Transverse colon (tissue), 4 donors: Measurements from ENCODE around the gene TIMM8A. TPM values are rescaled to one million over a fixed set of nuclear protein-coding genes. Genes with fewer than 3 reads are reported as not detected.

Experiments used
- DNase-seq: peaks from one replicate; pipeline ENCODE4 v3.0.0-alpha.2; 2019
- H3K27ac ChIP-seq, 4 donors: fragments of 200-600 bp; sonication (generic); 2 replicates each; pipeline ENCODE4 v1.5.1; 2016 to 2018; ENCODE audit warnings: inconsistent platforms in 4 of 4
- H3K27me3 ChIP-seq: fragments of 200-600 bp; sonication (generic); 2 replicates; pipeline ENCODE4 v1.5.1; 2017; ENCODE audit warnings: inconsistent platforms
- H3K36me3 ChIP-seq, 4 donors: fragments of 200-600 bp; sonication (generic); 2 replicates each; pipeline ENCODE4 v1.5.1; 2017 to 2019; ENCODE audit warnings: inconsistent platforms in 4 of 4
- H3K4me1 ChIP-seq, 4 donors: fragments of 200-600 bp; sonication (generic); 2 replicates each; pipeline ENCODE4 v1.5.1; 2017 to 2020; ENCODE audit warnings: inconsistent platforms in 4 of 4
- H3K4me3 ChIP-seq, 4 donors: fragments of 200-600 bp; sonication (generic); 1 replicate in 1 of 4; 2 replicates in 3 of 4; pipeline versions ENCODE4 v1.5.1 to v1.6.1; 2017 to 2019; ENCODE audit warnings: inconsistent platforms in 4 of 4
- H3K9me3 ChIP-seq, 2 donors: fragments of 200-600 bp; sonication (generic); 2 replicates each; pipeline ENCODE4 v1.5.1; 2017 to 2019; ENCODE audit warnings: inconsistent platforms in 2 of 2
- CTCF ChIP-seq, 5 experiments: fragments of 200-600 bp in 3 of 5; fragments of 450-650 bp in 2 of 5; sonication (generic) in 3 of 5; IDR thresholded peaks; 1 replicate in 2 of 5; 2 replicates in 3 of 5; pipeline ENCODE4 v1.5.1; 2016 to 2017; ENCODE audit warnings: antibody characterized with exemption in 5 of 5, inconsistent platforms in 3 of 5, mild to moderate bottlenecking in 2 of 5, moderate library complexity in 1 of 5
- EP300 ChIP-seq: sonication (generic); formaldehyde crosslinking; IDR thresholded peaks from one replicate; pipeline ENCODE4 v1.6.1; 2017; ENCODE audit warnings: antibody characterized with exemption, low read depth
- POLR2A ChIP-seq: fragments of 450-650 bp; IDR thresholded peaks from one replicate; pipeline ENCODE4 v1.6.1; 2016; ENCODE audit warnings: antibody characterized with exemption, mild to moderate bottlenecking, moderate library complexity
- POLR2AphosphoS5 ChIP-seq, 3 donors: sonication (generic); formaldehyde crosslinking; IDR thresholded peaks; one replicate each; pipeline ENCODE4 v1.6.1; 2016; ENCODE audit warnings: antibody characterized with exemption in 3 of 3
- WGBS, 2 donors: methylation state at CpG; one replicate each; pipeline ENCODE4 v1.1.5; 2018; ENCODE audit warnings: low coverage in 1 of 2; 5-methylcytosine and 5-hydroxymethylcytosine counted together
- in situ Hi-C, 4 donors: fragments of 200-750 bp; cut with MboI; loops; one replicate each; pipeline versions ENCODE4 v1.15.0 to v1.15.1; 2017; ENCODE audit warnings: low sequenced_read_pairs in 3 of 4, low pct_ligation_motif_present in 1 of 4, low pct_unique_long_range_greater_than_20kb in 1 of 4
- intact Hi-C: fragments of 100-400 bp; cut with DNase I; formaldehyde crosslinking; loops from one replicate; pipeline ENCODE4 v1.15.1; 2023; ENCODE audit warnings: low total_unique reads
- total RNA-seq, 4 donors: library from RNA; depleted of rRNA; stranded (reverse); fragments of >200 nt; gene quantifications; one replicate each; pipeline ENCODE4 v1.1.0, GENCODE V29; 2016

Gene TIMM8A
- total RNA-seq, 4 donors from 2014 or later: 2.8 to 8.6 (median 5.5) TPM

GRCh38 chrX:101391831-101392230, 43.3 kb upstream of the TIMM8A start:
- no peak for DNase-seq
- intact Hi-C loops (no loop called here), in situ Hi-C loops (no loop called here)
- H3K27me3 ChIP-seq: no peaks in the 10 kb centered on the region
- no peaks in the 10 kb centered on the region for H3K9me3 ChIP-seq
- H3K36me3 ChIP-seq: no peaks in the 10 kb centered on the region
- 53% methylated on average over 6 of the region's 6 CpGs; no CpG with 5 or more reads in 1 of the 2 donors for WGBS, 2 donors
- peaks cover 0 to 13% (median 0%) of the 10 kb centered on the region in 4 donors for H3K4me1 ChIP-seq
- H3K4me3 ChIP-seq: peak overlapping the region in 3 of 4 donors; percentile 40 to 61 (median 46)
- H3K27ac ChIP-seq: peak overlapping the region; percentile 65 to 88 (median 79)
- no peak for TF ChIP-seq POLR2A
- TF ChIP-seq CTCF (IDR thresholded peaks at IDR 0.05): no peak
- TF ChIP-seq EP300: no peak
- TF ChIP-seq POLR2AphosphoS5 (IDR thresholded peaks at IDR 0.05): no peak

- Histone ChIP-seq H3K27me3 (no peaks in the 10 kb centered on the region), H3K9me3 (no peaks in the 10 kb centered on the region), H3K36me3 (no peaks in the 10 kb centered on the region), H3K4me1 (peaks cover 0 to 13% (median 0%) of the 10 kb centered on the region in 4 donors), H3K27ac (peak within 1 kb of the TSS; percentile 65 to 88 (median 79)), H3K4me3 (peak within 1 kb of the TSS; percentile 19 to 61 (median 43))
- TF ChIP-seq EP300: no peak
- TF ChIP-seq POLR2A: peak; percentile 90
- peak; percentile 91 to 97 (median 96) for TF ChIP-seq POLR2AphosphoS5 (IDR thresholded peaks at IDR 0.05)
- peak; percentile 52 to 69 (median 61) for TF ChIP-seq CTCF (IDR thresholded peaks at IDR 0.05)
- 37% methylated on average over 36 of the region's 47 CpGs; no CpG with 5 or more reads in 1 of the 2 donors for WGBS, 2 donors
- peak; percentile 88 for DNase-seq
- in situ Hi-C loops (no loop called here), intact Hi-C loops (no loop called here)
Measured at GRCh38 chrX:101390664-101391525, 42.4 kb upstream of the TIMM8A start, which contains the start of gene RPL36A. RPL36A (plus strand) TSS chrX:101391011; CDS start chrX:101391044, 33 bp downstream.

GRCh38 chrX:101388604-101389003, 40.1 kb upstream of the TIMM8A start:
- no peak overlapping the region for H3K4me3 ChIP-seq
- H3K4me1 ChIP-seq: peaks cover 0 to 13% (median 0%) of the 10 kb centered on the region in 4 donors
- intact Hi-C loops: no loop called here
- TF ChIP-seq EP300 (no peak), POLR2AphosphoS5 (IDR thresholded peaks at IDR 0.05) (no peak), CTCF (IDR thresholded peaks at IDR 0.05) (no peak), POLR2A (no peak)
- in situ Hi-C loops: no loop called here
- WGBS, 2 donors: 84% methylated on average over 3 of the region's 3 CpGs; no CpG with 5 or more reads in 1 of the 2 donors
- no peak for DNase-seq
- no peaks in the 10 kb centered on the region for H3K27me3 ChIP-seq
- H3K36me3 ChIP-seq: no peaks in the 10 kb centered on the region
- H3K9me3 ChIP-seq: no peaks in the 10 kb centered on the region
- H3K27ac ChIP-seq: no peak overlapping the region

GRCh38 chrX:101386542-101386885, 38.0 kb upstream of the TIMM8A start:
- intact Hi-C loops (no loop called here), in situ Hi-C loops (no loop called here)
- Histone ChIP-seq H3K27me3 (no peaks in the 10 kb centered on the region), H3K9me3 (no peaks in the 10 kb centered on the region), H3K27ac (peak overlapping the region in 1 of 4 donors; percentile 41), H3K36me3 (no peaks in the 10 kb centered on the region), H3K4me1 (no peaks in the 10 kb centered on the region), H3K4me3 (no peak overlapping the region)
- TF ChIP-seq POLR2A (no peak), CTCF (IDR thresholded peaks at IDR 0.05) (no peak), POLR2AphosphoS5 (IDR thresholded peaks at IDR 0.05) (no peak), EP300 (no peak)
- DNase-seq: no peak
- 74 to 87% methylated on average over 5 to 6 of the region's 6 CpGs for WGBS, 2 donors
